Type B pancreatic cell (in vitro differentiated cells): ENCODE measurements around the gene SYTL3. TPM values are rescaled to one million over a fixed set of nuclear protein-coding genes. Genes with fewer than 3 reads are reported as not detected.
A peak's percentile ranks its signal among the peaks of the same experiment; 100 is the strongest.

ENCODE experiments used
- DNase-seq: peaks from one replicate; pipeline ENCODE4 v3.0.0; 2021; ENCODE audit warnings: mixed read lengths; ENCODE audit not compliant: unreplicated experiment; ENCODE audit errors: extremely low spot score
- H3K27ac Mint-ChIP-seq: 2 replicates; pipeline ENCODE4 v1.8.0; 2021; ENCODE audit warnings: mild to moderate bottlenecking, mixed read lengths
- H3K27me3 Mint-ChIP-seq: 2 replicates; pipeline ENCODE4 v1.8.0; 2021; ENCODE audit warnings: mixed read lengths
- H3K36me3 Mint-ChIP-seq: 2 replicates; pipeline ENCODE4 v1.8.0; 2021; ENCODE audit warnings: mixed read lengths
- H3K4me1 Mint-ChIP-seq: one replicate; pipeline ENCODE4 v1.8.0; 2021; ENCODE audit warnings: mixed read lengths; ENCODE audit not compliant: unreplicated experiment
- H3K4me3 Mint-ChIP-seq: 2 replicates; pipeline ENCODE4 v1.8.0; 2021; ENCODE audit warnings: mild to moderate bottlenecking, mixed read lengths
- H3K9me3 Mint-ChIP-seq: 2 replicates; pipeline ENCODE4 v1.8.0; 2021; ENCODE audit warnings: mixed read lengths
- microRNA-seq: library from miRNA; unstranded; fragments of <30 nt; microRNA quantifications from one replicate; pipeline ENCODE4, GENCODE V29; 2020
- total RNA-seq: library from RNA; stranded (reverse); gene quantifications from 2 replicates; pipeline ENCODE4 v1.2.1, GENCODE V29; 2021; ENCODE audit warnings: low replicate concordance
- TF ChIP-seq, protein P1 (sequence below): fragments of 200-600 bp; sonication (generic); conservative IDR thresholded peaks from 2 replicates; pipeline ENCODE4 v1.5.0; 2021; ENCODE audit warnings: antibody characterized with exemption, mild to moderate bottlenecking

The SYTL3 gene
- total RNA-seq, 1 donor from 2014 or later, result 2.2 TPM

DNA sequence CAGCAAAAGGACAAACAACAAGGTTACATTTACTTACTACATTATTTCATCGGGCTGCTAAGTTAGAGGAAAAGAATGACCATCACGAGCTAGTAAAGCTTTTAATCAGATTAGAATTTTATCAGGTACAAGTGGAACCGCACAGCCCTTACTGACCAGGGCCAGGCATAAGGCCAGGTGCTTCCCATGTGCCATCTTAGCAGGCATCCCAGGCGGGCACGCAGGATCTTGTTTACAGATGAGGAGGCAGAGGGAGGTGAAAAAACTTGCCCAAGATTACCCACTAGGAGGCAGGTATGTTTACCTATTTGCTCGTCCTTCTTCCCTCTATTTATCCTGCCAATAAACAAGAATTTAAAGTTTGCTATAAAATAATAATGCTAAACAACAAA is 158.6 kb downstream of the SYTL3 start:
- TF ChIP-seq, protein P1, sequence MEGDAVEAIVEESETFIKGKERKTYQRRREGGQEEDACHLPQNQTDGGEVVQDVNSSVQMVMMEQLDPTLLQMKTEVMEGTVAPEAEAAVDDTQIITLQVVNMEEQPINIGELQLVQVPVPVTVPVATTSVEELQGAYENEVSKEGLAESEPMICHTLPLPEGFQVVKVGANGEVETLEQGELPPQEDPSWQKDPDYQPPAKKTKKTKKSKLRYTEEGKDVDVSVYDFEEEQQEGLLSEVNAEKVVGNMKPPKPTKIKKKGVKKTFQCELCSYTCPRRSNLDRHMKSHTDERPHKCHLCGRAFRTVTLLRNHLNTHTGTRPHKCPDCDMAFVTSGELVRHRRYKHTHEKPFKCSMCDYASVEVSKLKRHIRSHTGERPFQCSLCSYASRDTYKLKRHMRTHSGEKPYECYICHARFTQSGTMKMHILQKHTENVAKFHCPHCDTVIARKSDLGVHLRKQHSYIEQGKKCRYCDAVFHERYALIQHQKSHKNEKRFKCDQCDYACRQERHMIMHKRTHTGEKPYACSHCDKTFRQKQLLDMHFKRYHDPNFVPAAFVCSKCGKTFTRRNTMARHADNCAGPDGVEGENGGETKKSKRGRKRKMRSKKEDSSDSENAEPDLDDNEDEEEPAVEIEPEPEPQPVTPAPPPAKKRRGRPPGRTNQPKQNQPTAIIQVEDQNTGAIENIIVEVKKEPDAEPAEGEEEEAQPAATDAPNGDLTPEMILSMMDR, result no peak
- no peak for DNase-seq
- peaks cover 50% of the 10 kb centered on the region for H3K36me3 Mint-ChIP-seq
- no peaks in the 10 kb centered on the region for H3K27me3 Mint-ChIP-seq
- peaks cover 5% of the 10 kb centered on the region for H3K9me3 Mint-ChIP-seq
- peaks cover 63% of the 10 kb centered on the region for H3K4me1 Mint-ChIP-seq
- peak overlapping the region; percentile 46 for H3K4me3 Mint-ChIP-seq
- peak overlapping the region; percentile 92 for H3K27ac Mint-ChIP-seq

DNA sequence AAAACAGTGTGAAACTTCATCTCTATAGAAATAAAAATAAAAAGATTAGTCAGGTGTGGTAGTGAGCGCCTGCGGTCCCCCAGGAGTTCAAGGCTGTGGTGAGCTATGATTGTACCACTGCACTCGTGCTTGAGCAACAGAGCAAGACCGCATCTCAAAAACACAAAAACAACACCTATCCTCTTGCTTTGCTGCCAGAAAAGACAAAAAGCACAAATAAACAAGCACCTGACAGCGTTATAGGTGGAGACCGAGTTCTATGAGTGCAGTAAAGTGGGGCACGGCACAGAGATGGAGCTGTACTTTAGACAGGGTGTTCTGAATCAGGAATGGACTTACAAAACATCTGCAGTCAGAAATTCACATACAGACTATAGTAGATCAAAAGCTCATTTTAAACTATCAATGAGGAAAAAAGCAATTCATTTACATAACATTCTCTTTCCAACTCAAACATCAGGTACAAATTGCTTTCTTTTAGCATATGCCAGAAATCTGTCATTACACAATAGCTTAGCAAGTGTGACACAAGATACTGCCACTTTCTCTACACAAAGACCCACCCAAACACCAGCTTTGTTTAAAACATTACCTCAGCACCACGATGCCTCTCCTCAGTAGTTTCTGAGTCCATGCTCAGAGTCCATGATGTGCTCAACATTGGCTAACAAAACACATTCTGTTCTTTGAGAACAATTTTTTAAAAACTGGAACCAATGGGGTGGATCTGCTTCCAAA is 159.3 kb downstream of the SYTL3 start:
- DNase-seq, result no peak
- Mint-ChIP-seq H3K27me3 (no peaks in the 10 kb centered on the region), H3K4me3 (peak overlapping the region; percentile 53), H3K36me3 (peaks cover 55% of the 10 kb centered on the region), H3K4me1 (peaks cover 62% of the 10 kb centered on the region), H3K9me3 (peaks cover 5% of the 10 kb centered on the region), H3K27ac (peak overlapping the region; percentile 92)
- TF ChIP-seq, protein P1, result no peak

GRCh38 chr6:158810155-158811095 is 160.6 kb downstream of the SYTL3 start:
- Mint-ChIP-seq H3K4me1 (peaks cover 70% of the 10 kb centered on the region), H3K4me3 (peak overlapping the region; percentile 42), H3K9me3 (peaks cover 5% of the 10 kb centered on the region), H3K27me3 (no peaks in the 10 kb centered on the region), H3K36me3 (peaks cover 62% of the 10 kb centered on the region), H3K27ac (peak overlapping the region; percentile 61)
- DNase-seq, result no peak
- TF ChIP-seq, protein P1, result no peak

DNA sequence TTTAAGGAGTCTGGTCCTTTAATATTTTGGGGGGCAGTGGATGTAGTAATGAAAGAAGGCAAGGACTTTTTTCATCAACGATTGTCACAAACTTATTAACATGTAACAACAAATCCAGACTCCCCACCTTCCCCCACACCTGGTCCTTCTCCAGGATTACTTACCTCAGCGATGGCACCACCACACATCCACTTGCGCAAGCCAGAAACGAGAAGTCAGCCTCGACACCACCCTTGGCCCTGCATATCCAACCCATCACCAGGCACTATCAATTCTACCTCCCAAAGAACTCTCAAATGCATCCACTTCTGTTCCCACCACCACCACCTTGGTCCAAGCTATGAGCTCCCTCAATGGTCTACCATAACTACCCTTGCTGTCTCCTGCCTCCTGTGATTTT is 162.8 kb downstream of the SYTL3 start:
- Mint-ChIP-seq H3K4me3 (peak overlapping the region; percentile 100), H3K27ac (peak overlapping the region; percentile 96), H3K36me3 (peaks cover 65% of the 10 kb centered on the region), H3K27me3 (peaks cover 3% of the 10 kb centered on the region), H3K4me1 (peaks cover 66% of the 10 kb centered on the region), H3K9me3 (peaks cover 5% of the 10 kb centered on the region)
- TF ChIP-seq, protein P1, result no peak
- no peak for DNase-seq

DNA sequence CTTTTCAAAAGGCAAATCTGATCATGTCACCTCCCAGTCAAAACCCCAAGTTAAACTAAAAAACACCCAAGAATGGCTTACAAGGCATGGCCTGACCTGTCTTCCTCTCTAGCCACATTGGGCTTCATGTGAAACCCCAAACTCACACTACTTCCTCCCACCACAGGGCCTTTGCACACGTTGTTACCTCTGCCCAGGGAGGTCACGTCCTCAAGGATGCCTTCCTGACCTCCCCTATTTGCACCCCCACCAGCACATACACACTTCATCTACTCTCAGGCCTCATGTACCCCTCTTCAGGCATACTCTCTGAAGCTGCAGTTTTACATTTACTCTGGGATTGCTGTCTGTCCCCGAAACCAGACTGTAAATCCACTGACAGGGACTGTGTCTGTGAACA is 163.2 kb downstream of the SYTL3 start:
- H3K9me3 Mint-ChIP-seq, result peaks cover 5% of the 10 kb centered on the region
- peaks cover 65% of the 10 kb centered on the region for H3K36me3 Mint-ChIP-seq
- H3K27ac Mint-ChIP-seq, result peak overlapping the region; percentile 96
- DNase-seq, result no peak
- peaks cover 63% of the 10 kb centered on the region for H3K4me1 Mint-ChIP-seq
- H3K4me3 Mint-ChIP-seq, result peak overlapping the region; percentile 100
- H3K27me3 Mint-ChIP-seq, result peaks cover 3% of the 10 kb centered on the region
- TF ChIP-seq, protein P1, result no peak

Small RNA genes lying within 50 kb of the gene (microRNA-seq; reads per million reads assigned to microRNA genes)
- gene MIR3918 (1.4 reads per million), gene MIR7161 (not detected)

Other genes with a start within 250 kb of the SYTL3 start
- gene TMEM181, start 90.0 kb upstream of the SYTL3 start, total RNA-seq, result 26.3 and 26.5 TPM in 2 replicates
- 138 and 149 TPM in 2 replicates for gene DYNLT1, start 5.3 kb upstream of the SYTL3 start, total RNA-seq
- 166 and 349 TPM in 2 replicates for gene EZR, start 169.3 kb downstream of the SYTL3 start, total RNA-seq